HG02759 (cell line): Measurements from ENCODE around the gene SNX19.
"Not testable (repeated sequence)": the region's sequence is repeated elsewhere in the genome, so short reads cannot be mapped to it uniquely, and the experiment has no call there.

ENCODE experiments used
- ATAC-seq: cut with Tn5 transposase; IDR thresholded peaks from one replicate; pipeline ENCODE4 v1.9.1; 2021; ENCODE audit warnings: mild to moderate bottlenecking, moderate library complexity; ENCODE audit not compliant: unreplicated experiment

SNX19 gene, protein sequence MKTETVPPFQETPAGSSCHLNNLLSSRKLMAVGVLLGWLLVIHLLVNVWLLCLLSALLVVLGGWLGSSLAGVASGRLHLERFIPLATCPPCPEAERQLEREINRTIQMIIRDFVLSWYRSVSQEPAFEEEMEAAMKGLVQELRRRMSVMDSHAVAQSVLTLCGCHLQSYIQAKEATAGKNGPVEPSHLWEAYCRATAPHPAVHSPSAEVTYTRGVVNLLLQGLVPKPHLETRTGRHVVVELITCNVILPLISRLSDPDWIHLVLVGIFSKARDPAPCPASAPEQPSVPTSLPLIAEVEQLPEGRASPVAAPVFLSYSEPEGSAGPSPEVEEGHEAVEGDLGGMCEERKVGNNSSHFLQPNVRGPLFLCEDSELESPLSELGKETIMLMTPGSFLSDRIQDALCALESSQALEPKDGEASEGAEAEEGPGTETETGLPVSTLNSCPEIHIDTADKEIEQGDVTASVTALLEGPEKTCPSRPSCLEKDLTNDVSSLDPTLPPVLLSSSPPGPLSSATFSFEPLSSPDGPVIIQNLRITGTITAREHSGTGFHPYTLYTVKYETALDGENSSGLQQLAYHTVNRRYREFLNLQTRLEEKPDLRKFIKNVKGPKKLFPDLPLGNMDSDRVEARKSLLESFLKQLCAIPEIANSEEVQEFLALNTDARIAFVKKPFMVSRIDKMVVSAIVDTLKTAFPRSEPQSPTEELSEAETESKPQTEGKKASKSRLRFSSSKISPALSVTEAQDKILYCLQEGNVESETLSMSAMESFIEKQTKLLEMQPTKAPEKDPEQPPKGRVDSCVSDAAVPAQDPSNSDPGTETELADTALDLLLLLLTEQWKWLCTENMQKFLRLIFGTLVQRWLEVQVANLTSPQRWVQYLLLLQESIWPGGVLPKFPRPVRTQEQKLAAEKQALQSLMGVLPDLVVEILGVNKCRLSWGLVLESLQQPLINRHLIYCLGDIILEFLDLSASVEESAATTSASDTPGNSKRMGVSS

DNA sequence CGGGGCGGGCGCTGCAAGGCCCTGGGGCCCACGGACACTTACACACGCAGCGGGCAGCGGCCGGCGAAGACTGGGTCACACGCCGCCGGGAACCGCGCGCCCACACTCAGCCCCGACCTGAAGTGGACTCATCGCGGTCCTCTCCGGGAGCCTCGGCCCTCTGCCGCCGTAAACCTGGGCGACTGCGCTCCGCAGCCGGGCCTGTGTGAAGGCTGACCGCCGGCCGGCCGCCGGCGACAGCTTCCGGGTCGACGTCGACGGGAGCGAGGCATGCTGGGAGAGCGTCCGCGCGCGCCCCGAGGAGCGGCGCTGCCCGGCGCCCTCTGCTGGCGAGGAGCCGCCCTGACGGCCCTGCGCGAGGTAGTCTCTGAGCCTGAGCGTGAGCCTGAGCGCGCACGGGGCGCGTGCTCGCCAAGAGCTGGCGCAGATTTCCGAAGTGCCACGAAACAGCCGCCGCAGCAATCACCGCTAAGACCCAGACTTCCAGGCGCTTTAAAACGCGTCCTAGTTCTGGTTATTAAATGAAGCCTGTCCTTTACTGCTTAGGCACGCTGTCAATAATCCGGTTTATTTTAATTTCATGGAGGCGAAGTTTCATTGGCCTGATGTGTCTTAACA, at the start of gene SNX19:
Gene SNX19 (minus strand): TSS at position 242 of the 618 bp plus-strand sequence. CDS start 540 bp downstream, outside the sequence.
- ATAC-seq = peak; percentile 100

DNA sequence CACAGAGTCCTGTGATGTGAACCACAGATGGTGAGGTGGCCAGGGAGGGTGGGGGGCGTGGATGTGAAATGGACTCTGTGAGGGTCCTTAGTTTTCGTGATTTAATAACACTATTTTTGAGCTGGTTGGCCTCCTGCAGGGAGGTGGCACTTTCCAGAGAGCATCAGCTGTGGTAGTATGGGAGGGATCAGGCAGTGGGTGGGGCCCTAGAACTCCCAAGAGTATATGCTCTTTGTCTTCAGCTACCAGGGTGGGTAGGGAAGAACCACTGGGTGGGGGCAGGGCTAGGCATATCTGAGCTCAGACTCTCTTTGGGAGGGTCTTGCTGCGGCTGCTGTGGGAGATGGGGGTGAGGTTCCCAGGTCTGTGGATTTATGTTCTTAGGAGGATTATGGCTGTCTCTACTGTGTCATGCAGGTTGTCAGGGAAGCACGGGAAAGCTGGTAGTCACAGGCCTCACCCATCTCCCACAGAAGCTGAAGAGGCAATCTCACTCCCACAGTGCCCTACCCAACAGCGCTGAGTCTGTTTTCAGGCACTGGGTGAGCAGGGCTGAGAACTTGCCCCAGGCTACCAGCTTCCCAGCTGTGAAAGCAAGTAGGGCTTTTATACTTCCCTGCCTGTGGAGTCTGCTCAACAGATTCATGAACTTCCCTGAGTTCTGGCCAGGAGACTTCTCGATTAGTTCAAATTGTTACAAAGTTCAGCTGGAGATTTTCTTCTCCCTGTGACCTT, 47.9 kb upstream of the SNX19 start:
- ATAC-seq = no peak

DNA sequence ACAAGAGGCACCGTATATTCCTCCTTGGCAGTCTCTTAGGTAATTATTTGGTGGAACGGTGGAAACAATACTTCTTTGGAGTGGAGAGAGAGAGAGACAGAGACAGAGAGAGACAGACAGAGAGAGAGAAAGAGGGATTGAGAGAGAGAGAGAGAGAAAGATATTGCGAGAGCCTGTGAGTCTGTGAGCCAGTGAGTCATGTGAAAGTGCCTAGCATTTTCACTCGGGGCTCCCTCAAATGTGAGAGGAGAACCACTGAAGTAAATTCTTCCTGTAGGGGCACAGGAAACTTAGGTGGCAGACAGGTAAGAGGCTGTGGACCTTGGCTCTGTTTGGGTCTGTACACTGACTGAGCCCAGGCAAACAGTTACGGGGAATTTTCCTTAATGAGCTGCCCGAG, 31.6 kb upstream of the SNX19 start:
- no peak for ATAC-seq

DNA sequence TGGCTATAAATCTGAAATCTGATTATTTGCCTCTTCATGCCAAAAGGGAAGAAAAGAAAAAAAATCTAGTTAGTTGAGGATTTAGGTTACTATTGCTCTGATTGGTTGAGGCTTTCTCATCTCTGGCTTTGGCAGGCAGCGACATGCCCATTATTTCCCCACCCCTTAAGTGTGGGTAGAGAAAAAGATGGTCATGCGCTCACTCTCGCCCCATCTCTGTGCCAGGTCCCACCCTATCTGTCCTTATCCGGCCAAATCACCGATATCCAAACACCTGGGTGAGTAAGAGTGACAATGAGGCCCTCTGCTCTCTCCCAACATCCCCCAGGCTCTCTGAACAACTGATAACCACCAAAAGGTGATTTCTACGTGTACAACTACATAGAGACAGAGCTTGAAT, 31.2 kb upstream of the SNX19 start:
- no peak for ATAC-seq

DNA sequence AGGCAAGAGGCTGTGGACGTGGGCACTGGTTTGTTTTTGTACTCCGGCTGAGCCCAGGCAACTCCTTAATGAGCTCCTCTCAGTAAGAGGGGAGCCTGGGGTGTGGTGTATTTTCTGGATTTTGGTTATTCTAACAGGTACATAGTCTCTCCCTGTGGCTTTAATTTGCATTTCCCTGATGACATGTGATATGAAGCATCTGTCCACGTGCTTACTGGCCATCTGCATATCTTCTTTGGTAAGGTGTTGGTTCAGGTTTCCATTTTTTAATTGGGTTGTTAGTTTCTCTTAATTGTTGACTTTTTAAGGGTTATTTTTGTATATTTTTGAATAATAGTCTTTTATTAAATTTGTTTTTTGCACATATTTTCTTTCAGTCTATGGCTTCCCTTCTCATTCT, 30.8 kb upstream of the SNX19 start:
- ATAC-seq = no peak

DNA sequence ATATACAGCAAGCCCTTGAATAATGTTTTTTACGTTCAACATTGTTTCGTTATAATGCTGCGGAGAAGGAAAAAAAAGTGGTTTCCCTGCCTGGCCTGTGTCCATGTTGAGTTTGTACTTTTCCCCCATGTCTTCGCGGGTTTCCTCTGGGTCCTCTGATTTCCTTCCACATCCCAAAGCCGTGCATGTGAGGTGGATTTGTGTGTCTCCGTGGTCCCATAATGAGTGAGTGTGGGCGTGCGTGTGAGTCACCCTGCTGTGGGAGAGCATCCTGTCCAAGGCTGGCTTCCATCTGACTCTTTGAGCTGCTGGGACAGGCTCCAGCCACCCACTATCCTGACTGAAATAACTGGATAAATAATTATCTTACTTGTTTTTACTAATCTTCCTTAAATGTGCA, 29.6 kb upstream of the SNX19 start:
- ATAC-seq = no peak

DNA sequence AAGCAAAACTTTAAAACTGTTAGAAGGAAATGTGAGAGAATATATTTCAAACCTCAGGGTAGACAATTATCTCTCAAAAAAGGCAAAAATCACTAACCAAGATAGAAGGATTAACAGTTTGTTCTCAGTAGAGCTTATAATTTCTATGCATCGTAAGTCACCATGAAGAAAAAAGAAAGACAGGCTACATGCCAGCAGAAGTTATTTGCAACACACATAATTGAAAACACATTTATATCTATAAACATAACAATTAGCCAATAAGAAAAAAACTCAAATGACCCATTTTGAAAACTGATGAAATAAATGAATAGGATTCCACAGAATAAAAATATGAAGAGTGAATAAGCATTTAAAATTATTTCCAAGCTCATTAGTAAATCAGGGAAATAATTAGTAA, 24.4 kb upstream of the SNX19 start:
- no peak for ATAC-seq

DNA sequence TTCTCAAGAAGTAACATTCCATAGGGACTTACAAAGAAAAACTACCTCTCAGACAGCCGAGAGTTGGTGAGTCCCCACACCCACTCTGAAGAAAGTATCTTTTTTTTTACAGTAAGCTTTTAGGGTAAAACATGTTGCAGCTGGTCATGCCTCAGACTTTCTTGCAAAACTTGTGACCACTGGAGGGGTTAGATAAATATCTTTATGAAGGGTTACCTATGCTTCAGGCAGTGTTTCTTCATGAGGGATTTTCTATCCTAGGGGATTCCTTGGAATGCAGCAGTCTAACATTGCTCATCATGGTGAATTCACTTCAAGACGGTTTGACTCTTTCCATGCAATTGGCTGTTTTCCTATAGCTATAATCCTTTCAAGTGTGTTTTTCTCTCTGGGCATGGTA, 20.8 kb upstream of the SNX19 start:
- no peak for ATAC-seq

DNA sequence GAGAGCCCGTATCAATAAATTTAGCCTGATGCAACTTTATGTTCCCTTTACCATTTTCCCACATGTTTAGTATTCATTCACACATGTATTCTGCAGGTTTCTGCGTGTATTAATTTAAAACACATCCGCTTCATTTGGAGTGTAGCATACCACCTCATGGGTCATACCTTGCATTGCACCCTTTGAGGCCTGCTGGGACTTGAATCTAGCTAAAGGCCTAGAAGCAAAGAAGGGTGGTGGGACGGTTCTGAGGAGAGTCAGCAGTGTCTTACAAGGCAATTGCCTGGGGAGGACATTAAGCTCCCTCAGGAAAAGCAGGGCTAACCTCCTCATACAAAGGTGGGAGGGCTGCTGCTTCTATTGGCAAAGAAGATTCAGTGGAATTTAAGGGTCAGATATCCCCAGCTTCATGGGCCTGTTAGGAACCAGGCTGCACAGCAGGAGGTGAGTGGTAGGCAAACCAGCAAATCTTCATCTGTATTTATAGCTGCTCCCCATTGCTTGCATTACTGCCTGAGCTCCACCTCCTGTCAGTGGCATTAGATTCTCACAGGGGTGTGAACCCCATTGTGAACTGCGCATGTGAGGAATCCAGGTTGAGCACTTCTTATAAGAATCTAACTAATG, 15.9 kb upstream of the SNX19 start:
- ATAC-seq = no peak

DNA sequence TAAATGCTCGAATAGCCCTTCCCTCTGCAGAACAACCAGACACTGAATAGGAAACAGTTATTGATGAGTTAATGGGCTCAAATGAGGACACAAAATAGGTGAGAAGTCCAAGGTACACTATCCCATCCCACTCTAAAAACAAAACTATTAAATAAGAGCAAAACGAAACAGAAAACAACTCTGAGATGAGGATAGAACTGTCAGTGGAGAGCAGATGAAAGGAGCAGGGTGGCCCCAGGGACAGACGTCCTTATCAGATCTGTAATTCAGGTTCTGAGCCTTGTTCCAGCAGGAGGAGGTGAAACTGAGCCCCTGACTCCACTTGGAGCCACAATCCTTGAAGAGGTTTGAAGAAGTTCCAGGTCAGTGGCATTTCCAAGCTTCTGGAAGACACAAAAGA, 8.5 kb upstream of the SNX19 start:
- ATAC-seq = no peak

DNA sequence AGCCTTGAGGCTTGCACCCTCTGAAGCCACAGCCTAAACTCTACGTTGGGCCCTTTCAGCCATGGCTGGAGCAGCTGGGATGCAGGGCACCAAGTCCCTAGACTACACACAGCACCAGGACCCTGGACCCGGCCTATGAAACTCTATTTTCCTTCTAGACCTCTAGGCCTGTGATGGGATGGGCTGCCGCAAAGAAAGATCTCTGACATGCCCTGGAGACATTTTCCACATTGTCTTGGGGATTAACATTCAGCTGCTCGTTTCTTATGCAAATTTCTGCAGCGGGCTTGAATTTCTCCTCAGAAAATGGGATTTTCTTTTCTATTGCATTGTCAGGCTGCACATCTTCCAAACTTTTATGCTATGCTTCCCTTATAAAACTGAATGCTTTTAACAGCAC, 4.3 kb upstream of the SNX19 start:
- ATAC-seq = not testable (repeated sequence)

DNA sequence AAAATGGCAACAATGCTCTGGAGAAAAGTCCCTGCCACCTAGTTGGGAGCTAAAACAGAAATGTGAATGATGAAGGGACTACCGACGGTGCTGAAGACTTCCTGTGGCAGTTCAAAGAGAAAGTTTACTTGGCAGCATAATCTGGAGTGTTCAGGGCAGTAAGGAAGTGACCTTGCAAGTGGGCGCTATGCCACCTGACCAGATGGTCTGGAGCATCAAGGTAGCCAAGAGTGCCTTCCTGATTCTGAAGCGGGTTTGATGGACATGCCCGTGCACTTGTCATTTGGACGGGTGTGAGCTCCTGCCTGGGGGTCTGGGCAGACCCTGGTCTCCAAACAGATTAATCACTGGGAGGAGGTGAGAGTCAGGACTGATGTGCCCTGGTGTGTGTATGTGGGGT, 1.8 kb upstream of the SNX19 start:
- no peak for ATAC-seq

DNA sequence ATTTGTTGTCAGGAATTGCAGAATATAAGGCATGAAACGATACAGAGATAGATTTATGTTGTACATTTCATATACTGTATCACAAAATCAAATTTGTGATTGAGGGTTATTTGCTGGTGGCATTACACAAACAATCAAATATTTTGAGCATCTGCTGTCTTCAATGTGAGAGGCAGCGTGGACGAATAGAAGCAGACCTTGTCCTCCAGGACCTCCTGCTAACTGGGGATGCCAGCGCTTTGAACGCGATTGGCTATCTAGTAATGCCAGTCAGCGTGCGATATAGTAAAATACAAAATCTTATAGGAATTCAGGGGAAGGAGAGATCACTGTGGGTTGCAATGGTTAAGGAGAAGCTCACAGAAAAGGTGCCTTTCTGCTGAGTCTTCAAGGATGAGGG, 631 bp upstream of the SNX19 start:
- no peak for ATAC-seq

DNA sequence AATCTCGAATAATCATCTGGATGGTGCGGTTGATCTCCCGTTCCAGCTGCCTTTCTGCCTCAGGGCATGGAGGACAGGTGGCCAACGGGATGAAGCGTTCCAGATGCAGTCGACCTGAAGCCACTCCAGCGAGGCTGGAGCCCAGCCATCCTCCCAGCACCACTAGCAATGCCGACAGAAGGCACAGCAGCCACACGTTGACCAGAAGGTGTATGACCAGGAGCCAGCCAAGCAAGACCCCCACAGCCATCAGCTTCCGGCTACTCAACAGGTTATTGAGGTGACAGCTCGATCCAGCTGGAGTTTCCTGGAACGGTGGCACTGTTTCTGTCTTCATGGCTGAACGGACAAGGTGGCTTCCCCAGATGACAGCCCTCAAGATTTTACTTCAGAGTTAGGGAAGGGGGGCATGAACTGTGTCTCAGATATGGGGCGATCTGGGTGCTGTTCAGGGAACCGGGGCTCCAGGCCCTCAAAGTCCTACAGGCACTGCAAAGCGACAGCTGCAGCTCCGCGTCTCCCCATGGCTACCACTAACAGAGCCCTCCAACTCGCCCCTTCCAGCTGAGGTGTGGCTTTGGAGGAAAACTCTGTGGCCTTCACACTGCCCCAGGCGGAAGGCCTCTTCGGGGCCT, 559 bp downstream of the SNX19 start:
- ATAC-seq = peak; percentile 1

DNA sequence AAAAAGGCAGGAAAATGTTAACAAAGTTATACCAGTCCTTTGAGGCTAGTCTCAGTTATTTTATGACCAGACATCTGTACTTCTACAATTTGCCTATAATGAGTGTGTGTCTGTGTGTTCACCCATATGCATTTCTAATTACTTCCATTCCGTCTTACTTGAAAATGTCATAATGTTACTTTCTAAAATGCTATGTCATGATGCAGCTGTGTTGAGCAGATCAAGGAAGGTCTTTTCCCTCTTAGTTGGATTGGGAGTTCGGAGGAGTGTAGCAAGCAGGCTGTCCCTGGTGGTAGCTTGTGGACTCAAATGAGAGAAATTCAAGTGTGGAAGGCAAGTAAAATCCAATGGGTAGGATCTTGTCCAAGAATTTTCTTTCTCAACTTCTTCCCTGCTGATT, 3.0 kb downstream of the SNX19 start:
- no peak for ATAC-seq

DNA sequence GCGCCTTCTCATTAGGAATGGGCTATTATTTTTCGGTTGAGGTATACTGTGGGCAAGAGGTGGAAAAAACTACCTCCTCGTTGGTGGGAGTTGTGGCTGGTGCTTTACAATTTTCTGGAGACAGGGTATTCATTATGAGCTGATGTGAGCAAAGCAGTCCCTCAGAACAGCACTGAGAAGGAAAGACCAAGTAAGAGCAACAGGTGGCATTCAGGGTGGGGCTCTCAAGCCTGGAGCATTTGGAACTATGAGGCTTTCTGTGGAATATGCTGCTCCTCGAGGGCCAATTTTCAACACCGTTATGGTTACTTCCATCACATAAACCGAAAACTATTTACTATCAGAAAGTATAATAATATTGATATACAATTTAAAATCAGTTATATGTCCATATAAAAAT, 3.7 kb downstream of the SNX19 start:
- no peak for ATAC-seq

DNA sequence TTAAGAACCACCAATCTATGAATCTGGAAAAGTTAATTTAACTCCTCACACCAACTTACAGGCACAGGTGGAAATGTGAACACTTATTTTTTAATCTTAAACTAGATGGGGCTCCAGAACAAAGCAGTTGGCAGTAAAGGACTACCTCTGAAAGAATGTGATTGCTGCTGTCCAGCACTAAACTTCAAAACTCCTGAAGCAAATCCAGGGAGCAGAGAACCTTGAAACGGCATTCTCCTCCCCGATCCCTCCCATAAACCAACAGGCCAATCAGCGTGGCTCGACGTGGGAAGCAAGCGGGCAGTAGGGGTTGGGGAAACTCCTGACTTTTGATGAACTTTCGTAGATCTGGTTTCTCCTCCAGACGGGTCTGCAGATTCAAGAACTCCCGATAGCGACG, 5.0 kb downstream of the SNX19 start:
- ATAC-seq = no peak

DNA sequence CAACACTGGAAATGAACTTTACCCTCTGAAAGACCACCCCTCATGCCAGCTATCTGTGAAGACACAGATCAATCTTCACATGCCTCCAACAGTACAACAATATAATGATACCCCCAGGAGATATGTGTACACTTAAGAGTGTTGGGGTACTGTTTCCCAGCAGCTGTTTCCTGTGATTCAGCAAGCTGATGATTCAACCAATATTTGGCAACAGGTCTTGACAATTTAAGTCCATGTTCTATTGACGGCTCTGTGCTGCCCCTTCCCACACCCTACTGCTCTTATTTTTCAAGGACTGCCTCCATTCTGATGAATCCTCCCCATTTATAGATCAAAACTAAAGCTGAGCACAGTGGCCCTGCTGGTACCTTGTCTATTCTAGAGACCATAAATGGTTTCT, 6.6 kb downstream of the SNX19 start:
- no peak for ATAC-seq

DNA sequence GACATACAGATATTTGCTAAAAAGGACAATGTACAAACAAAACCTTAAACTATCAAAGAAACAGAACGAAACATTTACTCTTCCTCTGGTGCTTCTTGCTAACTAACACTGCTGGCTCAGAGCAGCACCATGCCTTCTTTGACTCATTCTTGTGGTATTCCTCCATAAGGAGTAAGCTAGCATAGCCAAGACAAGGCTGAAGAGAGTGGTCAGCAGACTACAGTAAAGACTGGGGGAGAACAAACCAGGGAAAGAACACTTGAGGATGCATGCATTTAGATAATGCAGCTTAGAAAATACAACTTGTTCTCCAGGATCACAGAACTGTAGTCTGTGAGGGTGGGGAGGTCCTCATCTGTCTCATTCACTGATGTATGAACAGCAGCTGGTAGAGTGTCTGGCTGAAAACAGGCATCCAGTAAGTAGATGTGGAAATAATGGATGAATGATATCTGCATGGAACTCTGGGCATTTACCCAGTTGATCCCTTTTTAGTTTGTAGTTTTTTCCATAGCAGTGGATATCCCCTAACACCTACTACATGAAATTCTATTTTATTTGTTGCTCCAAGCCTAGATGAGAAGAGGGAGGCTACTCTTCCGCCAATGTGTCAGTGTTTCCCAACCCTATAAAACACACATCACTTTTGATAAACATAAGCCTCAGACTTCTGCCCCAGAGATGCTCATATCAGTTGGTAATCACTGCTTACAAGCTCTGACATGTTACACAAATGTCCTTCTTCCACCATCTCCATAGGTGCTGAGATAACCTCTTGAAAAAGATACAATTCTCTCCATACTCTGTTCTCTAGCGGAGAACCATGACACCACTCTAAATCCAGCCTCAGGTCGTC, 7.3 kb downstream of the SNX19 start:
- ATAC-seq = no peak
